Kidney (tissue), 14 donors: Measurements from ENCODE around the gene VRK3. TPM values are rescaled to one million over a fixed set of nuclear protein-coding genes. Genes with fewer than 3 reads are reported as not detected.
A peak's percentile ranks its signal among the peaks of the same experiment; 100 is the strongest.

Experiments used
- DNase-seq, 5 donors: peaks; one replicate each; pipeline ENCODE4 v3.0.0-alpha.2; 2013 to 2020
- FAIRE-seq: peaks from 2 replicates; lab custom pipeline; 2012; peaks lifted over from hg19 to GRCh38; lab: Jason Lieb, UNC
- H3K27ac ChIP-seq, 2 donors: one replicate each; pipeline ENCODE4 v1.7.0; 2013; ENCODE audit warnings: low read depth in 2 of 2, low read length in 2 of 2, inconsistent platforms in 1 of 2
- H3K27me3 ChIP-seq: one replicate; pipeline ENCODE4 v1.7.1; 2013; ENCODE audit warnings: low read length, inconsistent platforms; ENCODE audit not compliant: control insufficient read depth, insufficient read depth
- H3K36me3 ChIP-seq, 3 donors: one replicate each; pipeline versions ENCODE4 v1.7.0 to v1.7.1; 2013; ENCODE audit warnings: low read length in 3 of 3, control low read depth in 1 of 3, inconsistent platforms in 1 of 3; ENCODE audit not compliant: insufficient read depth in 3 of 3, control insufficient read depth in 2 of 3
- H3K4me1 ChIP-seq, 3 donors: one replicate each; pipeline versions ENCODE4 v1.7.0 to v1.7.1; 2013; ENCODE audit warnings: low read length in 3 of 3, inconsistent platforms in 1 of 3, low read depth in 1 of 3; ENCODE audit not compliant: control insufficient read depth in 2 of 3, insufficient read depth in 2 of 3
- H3K4me3 ChIP-seq, 3 donors: one replicate each; pipeline versions ENCODE4 v1.7.0 to v1.8.1; 2013; ENCODE audit warnings: low read length in 3 of 3, control low read depth in 1 of 3, inconsistent platforms in 1 of 3
- H3K9ac ChIP-seq, 3 donors: one replicate each; pipeline versions ENCODE4 v1.7.0 to v1.7.1; 2013; ENCODE audit warnings: low read length in 3 of 3, control low read depth in 1 of 3, inconsistent platforms in 1 of 3
- H3K9me3 ChIP-seq, 3 donors: one replicate each; pipeline versions ENCODE4 v1.7.0 to v1.7.1; 2013; ENCODE audit warnings: low read length in 3 of 3, control low read depth in 1 of 3, inconsistent platforms in 1 of 3; ENCODE audit not compliant: control insufficient read depth in 2 of 3, insufficient read depth in 1 of 3
- CTCF ChIP-seq: IDR thresholded peaks from 3 replicates; pipeline ENCODE4 v1.5.1; 2012; ENCODE audit warnings: mild to moderate bottlenecking, moderate library complexity, borderline replicate concordance; ENCODE audit not compliant: insufficient read depth; ENCODE audit errors: extremely low read depth
- intact Hi-C: fragments of 100-400 bp; cut with DNase I; formaldehyde crosslinking; loops from one replicate; pipeline ENCODE4 v1.11.1; 2022
- polyA plus RNA-seq: library from polyadenylated mRNA; stranded (reverse); fragments of 350-450 nt; fragmentation: Illumina TruSeq; extraction: RNeasy Lipid Tissue Mini Kit (QIAGEN cat#74804); gene quantifications from one replicate; pipeline ENCODE4 v1.2.3, GENCODE V29; 2014; ENCODE audit warnings: low read depth, low replicate concordance; ENCODE audit not compliant: insufficient read depth
- total RNA-seq: library from RNA; stranded (reverse); fragmentation: NEBNext Ultra II Directional; extraction: Animal tissue kit (Norgen Biotek cat#: 25700); gene quantifications from one replicate; pipeline ENCODE4 v1.2.1, GENCODE V29; 2021
- donor health status: control.
- donor health status: control.
- donor health status: control.
- donor health status: control.
- donor health status: control.
- donor health status: DM: yes; HTN: yes; CAD: no.
- donor health status: Normal renal cell carcinoma (clear cell type).

VRK3 gene
- total and polyA plus RNA-seq, 2 donors from 2014 or later: 53.2 to 69.0 TPM

- no peaks in the 10 kb centered on the region for H3K4me1 ChIP-seq
- H3K4me3 ChIP-seq: peak overlapping the region in 1 of 3 donors; percentile 16
Measured at GRCh38 chr19:49954092-49954829, 70.9 kb downstream of the VRK3 start.

GRCh38 chr19:49953416-49953815 is 71.8 kb downstream of the VRK3 start:
- intact Hi-C loops: no loop called here
- H3K36me3 ChIP-seq: no peaks in the 10 kb centered on the region

More at GRCh38 chr19:49954092-49954829, 70.9 kb downstream of the VRK3 start:
- DNase-seq (peak in 4 of 5 donors; percentile 50 to 92 (median 74)), FAIRE-seq (no peak)
- Histone ChIP-seq H3K9ac (peak overlapping the region in 1 of 3 donors; percentile 12), H3K27me3 (no peaks in the 10 kb centered on the region), H3K27ac (no peak overlapping the region), H3K9me3 (no peaks in the 10 kb centered on the region), H3K36me3 (no peaks in the 10 kb centered on the region)
- TF ChIP-seq CTCF: no peak
- intact Hi-C loops: no loop called here

GRCh38 chr19:49952906-49953305 is 72.3 kb downstream of the VRK3 start:
- Histone ChIP-seq H3K4me3 (no peak overlapping the region), H3K9me3 (no peaks in the 10 kb centered on the region), H3K36me3 (no peaks in the 10 kb centered on the region), H3K27ac (no peak overlapping the region), H3K9ac (no peak overlapping the region), H3K27me3 (no peaks in the 10 kb centered on the region), H3K4me1 (no peaks in the 10 kb centered on the region)
- FAIRE-seq: no peak
- DNase-seq: peak in 1 of 5 donors; percentile 19
- intact Hi-C loops: no loop called here
- no peak for TF ChIP-seq CTCF

More at GRCh38 chr19:49953416-49953815, 71.8 kb downstream of the VRK3 start:
- DNase-seq (peak in 1 of 5 donors; percentile 26), FAIRE-seq (no peak)
- Histone ChIP-seq H3K4me3 (peak overlapping the region in 1 of 3 donors; percentile 11), H3K27ac (no peak overlapping the region), H3K9ac (no peak overlapping the region), H3K9me3 (no peaks in the 10 kb centered on the region), H3K4me1 (no peaks in the 10 kb centered on the region), H3K27me3 (no peaks in the 10 kb centered on the region)
- no peak for TF ChIP-seq CTCF

- no peak overlapping the region for H3K9ac ChIP-seq
- DNase-seq: peak in 2 of 5 donors; percentile 30 to 58
- intact Hi-C loops: no loop called here
- H3K27me3 ChIP-seq: no peaks in the 10 kb centered on the region
- H3K9me3 ChIP-seq: no peaks in the 10 kb centered on the region
- H3K4me3 ChIP-seq: no peak overlapping the region
- no peak for FAIRE-seq
- H3K36me3 ChIP-seq: no peaks in the 10 kb centered on the region
- H3K4me1 ChIP-seq: no peaks in the 10 kb centered on the region
- TF ChIP-seq CTCF: no peak
- H3K27ac ChIP-seq: no peak overlapping the region
Measured at GRCh38 chr19:49952479-49952836, 72.7 kb downstream of the VRK3 start.
